Measurements from ENCODE around the gene OR10A3. TPM values are rescaled to one million over a fixed set of nuclear protein-coding genes. Genes with fewer than 3 reads are reported as not detected.

OR10A3 gene
- total RNA-seq, 1 experiment from 2014 or later: not detected

- TF ChIP-seq EZH2 (IDR thresholded peaks at IDR 0.05; ENCODE audit: borderline replicate concordance, low read depth, low read length, poor library complexity, severe bottlenecking) (no peak), CTCF (conservative IDR thresholded peaks at IDR 0.05; ENCODE audit: low read depth, low read length) (no peak)
- no peak overlapping the region for H3K27ac ChIP-seq (ENCODE audit: low read depth, low read length, poor library complexity, severe bottlenecking)
- CTCF ChIA-PET: no interaction called here
- no peaks in the 10 kb centered on the region for H3K36me3 ChIP-seq (ENCODE audit: insufficient read depth, low read length, poor library complexity, severe bottlenecking)
- no peaks in the 10 kb centered on the region for H3K9me3 ChIP-seq (ENCODE audit: low read depth, low read length, poor library complexity, severe bottlenecking)
- peaks cover 13% of the 10 kb centered on the region for H3K27me3 ChIP-seq (replicated peaks; ENCODE audit: insufficient read depth, low read depth, low read length, poor library complexity)
- POLR2A ChIA-PET (ENCODE audit: low non-redundant PET): no interaction called here
- no TSS peak for BruUV-seq (replicated peaks)
- H3K4me3 ChIP-seq (ENCODE audit: low read depth, low read length, poor library complexity, severe bottlenecking): no peak overlapping the region
- no peaks in the 10 kb centered on the region for H3K4me1 ChIP-seq (ENCODE audit: insufficient read depth, low read length, poor library complexity, severe bottlenecking)
- intact Hi-C loops (cut with micrococcal nuclease; ENCODE audit: unreplicated experiment): no loop called here
- DNase-seq (ENCODE audit: low spot score): no peak
These were observed 30.3 kb upstream of the OR10A3 start for GRCh38 chr11:7971846-7972245.

DNA sequence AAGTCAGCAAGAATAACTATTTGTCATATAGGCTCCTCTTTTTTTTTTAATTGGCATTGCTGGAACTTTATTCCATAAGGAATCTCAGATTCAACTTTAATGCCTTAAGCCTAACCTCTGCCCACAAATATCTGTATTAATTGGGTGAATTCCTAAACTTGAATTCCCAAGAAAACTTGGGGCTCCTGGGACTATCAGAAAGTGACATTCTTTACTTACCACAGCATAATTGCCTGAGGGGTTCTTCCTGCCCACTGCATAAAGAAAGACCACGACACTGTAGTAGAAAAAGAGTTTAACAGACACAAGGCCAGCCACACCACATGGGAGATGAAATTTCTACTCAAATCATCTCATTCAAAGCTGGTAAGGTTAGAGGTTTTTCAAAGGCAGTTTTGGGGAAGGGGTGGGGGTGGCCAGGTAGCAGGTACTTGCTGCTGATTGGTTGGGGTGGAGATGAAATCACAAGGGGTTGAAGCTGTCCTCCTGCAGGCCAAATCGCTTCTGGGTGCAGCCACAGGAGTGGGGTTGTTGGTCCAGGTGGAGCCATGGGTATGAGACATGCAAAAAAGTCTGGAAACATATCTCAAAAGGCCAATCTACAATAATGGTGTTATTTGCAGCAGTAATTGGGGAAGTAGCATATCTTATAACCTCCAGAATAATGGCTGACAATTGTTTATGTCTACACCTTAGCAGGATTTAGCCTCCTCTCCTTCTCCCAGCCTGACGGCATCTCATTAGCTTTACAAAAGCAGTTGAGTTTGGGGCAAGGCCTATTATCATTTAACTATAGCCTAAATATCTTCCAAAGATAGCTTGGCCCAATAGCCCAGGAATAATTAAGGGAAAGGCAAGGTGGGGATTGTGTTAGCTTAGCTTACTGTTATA is 28.5 kb upstream of the OR10A3 start:
- H3K9me3 ChIP-seq (ENCODE audit: low read depth, low read length, poor library complexity, severe bottlenecking): no peaks in the 10 kb centered on the region
- no peak overlapping the region for H3K4me3 ChIP-seq (ENCODE audit: low read depth, low read length, poor library complexity, severe bottlenecking)
- no peaks in the 10 kb centered on the region for H3K4me1 ChIP-seq (ENCODE audit: insufficient read depth, low read length, poor library complexity, severe bottlenecking)
- CTCF ChIA-PET: no interaction called here
- TF ChIP-seq CTCF (conservative IDR thresholded peaks at IDR 0.05; ENCODE audit: low read depth, low read length) (no peak), EZH2 (IDR thresholded peaks at IDR 0.05; ENCODE audit: borderline replicate concordance, low read depth, low read length, poor library complexity, severe bottlenecking) (no peak)
- POLR2A ChIA-PET (ENCODE audit: low non-redundant PET): no interaction called here
- BruUV-seq (replicated peaks): no TSS peak
- no peak overlapping the region for H3K27ac ChIP-seq (ENCODE audit: low read depth, low read length, poor library complexity, severe bottlenecking)
- no peak for DNase-seq (ENCODE audit: low spot score)
- H3K36me3 ChIP-seq (ENCODE audit: insufficient read depth, low read length, poor library complexity, severe bottlenecking): no peaks in the 10 kb centered on the region
- peaks cover 13% of the 10 kb centered on the region for H3K27me3 ChIP-seq (replicated peaks; ENCODE audit: insufficient read depth, low read depth, low read length, poor library complexity)
- intact Hi-C loops (cut with micrococcal nuclease; ENCODE audit: unreplicated experiment): no loop called here

DNA sequence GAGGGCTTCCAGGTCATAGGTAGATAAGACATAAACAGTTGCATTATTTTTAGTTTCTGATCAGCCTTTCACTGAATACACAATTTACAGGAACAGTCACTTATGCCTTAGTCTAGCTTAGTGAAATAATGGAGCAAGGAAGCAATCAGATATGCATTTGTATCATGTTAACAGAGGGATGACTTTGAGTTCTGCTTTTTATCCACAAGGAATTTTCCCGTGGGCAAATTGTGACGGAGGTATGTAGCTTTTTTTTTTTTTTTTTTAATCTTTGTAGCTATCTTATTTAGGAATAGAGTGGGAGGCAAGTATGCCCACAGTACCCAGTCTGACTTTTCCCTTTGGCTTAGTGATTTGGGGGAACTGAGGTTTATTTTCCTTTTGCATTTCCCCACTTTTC is 27.2 kb upstream of the OR10A3 start:
- Histone ChIP-seq H3K9me3 (ENCODE audit: low read depth, low read length, poor library complexity, severe bottlenecking) (no peaks in the 10 kb centered on the region), H3K4me1 (ENCODE audit: insufficient read depth, low read length, poor library complexity, severe bottlenecking) (no peaks in the 10 kb centered on the region), H3K27me3 (replicated peaks; ENCODE audit: insufficient read depth, low read depth, low read length, poor library complexity) (peaks cover 13% of the 10 kb centered on the region), H3K36me3 (ENCODE audit: insufficient read depth, low read length, poor library complexity, severe bottlenecking) (no peaks in the 10 kb centered on the region), H3K27ac (ENCODE audit: low read depth, low read length, poor library complexity, severe bottlenecking) (no peak overlapping the region), H3K4me3 (ENCODE audit: low read depth, low read length, poor library complexity, severe bottlenecking) (no peak overlapping the region)
- POLR2A ChIA-PET (ENCODE audit: low non-redundant PET): no interaction called here
- DNase-seq (ENCODE audit: low spot score): no peak
- BruUV-seq (replicated peaks): no TSS peak
- CTCF ChIA-PET: no interaction called here
- intact Hi-C loops (cut with micrococcal nuclease; ENCODE audit: unreplicated experiment): no loop called here
- no peak for TF ChIP-seq CTCF (conservative IDR thresholded peaks at IDR 0.05; ENCODE audit: low read depth, low read length)
- TF ChIP-seq EZH2 (IDR thresholded peaks at IDR 0.05; ENCODE audit: borderline replicate concordance, low read depth, low read length, poor library complexity, severe bottlenecking): no peak

Measured in A673 (cell line).